Activated T-cell treated with anti-CD3 and anti-CD28 coated beads, Interleukin-2, amount 50 U/mL, for 24 hours (primary cell): ENCODE results near the gene CCDC141.
"Not testable (repeated sequence)": the region's sequence is repeated elsewhere in the genome, so short reads cannot be mapped to it uniquely, and the experiment has no call there.

Source experiments
- DNase-seq: peaks from one replicate; pipeline ENCODE4 v3.0.0-alpha.2; 2020
- H3K27ac Mint-ChIP-seq: 2 replicates; pipeline ENCODE4 v1.8.0; 2020; ENCODE audit warnings: mild to moderate bottlenecking, mixed read lengths
- H3K27me3 Mint-ChIP-seq: 2 replicates; pipeline ENCODE4 v1.8.0; 2020; ENCODE audit warnings: mixed read lengths
- H3K36me3 Mint-ChIP-seq: 2 replicates; pipeline ENCODE4 v1.8.0; 2020; ENCODE audit warnings: low read depth, mixed read lengths
- H3K4me1 Mint-ChIP-seq: 2 replicates; pipeline ENCODE4 v1.8.0; 2020; ENCODE audit warnings: low read depth, mixed read lengths
- H3K4me3 Mint-ChIP-seq: 2 replicates; pipeline ENCODE4 v1.8.0; 2020; ENCODE audit warnings: mild to moderate bottlenecking, moderate library complexity, mixed read lengths
- H3K9me3 Mint-ChIP-seq: 2 replicates; pipeline ENCODE4 v1.8.0; 2020; ENCODE audit warnings: mixed read lengths

The CCDC141 gene

DNA sequence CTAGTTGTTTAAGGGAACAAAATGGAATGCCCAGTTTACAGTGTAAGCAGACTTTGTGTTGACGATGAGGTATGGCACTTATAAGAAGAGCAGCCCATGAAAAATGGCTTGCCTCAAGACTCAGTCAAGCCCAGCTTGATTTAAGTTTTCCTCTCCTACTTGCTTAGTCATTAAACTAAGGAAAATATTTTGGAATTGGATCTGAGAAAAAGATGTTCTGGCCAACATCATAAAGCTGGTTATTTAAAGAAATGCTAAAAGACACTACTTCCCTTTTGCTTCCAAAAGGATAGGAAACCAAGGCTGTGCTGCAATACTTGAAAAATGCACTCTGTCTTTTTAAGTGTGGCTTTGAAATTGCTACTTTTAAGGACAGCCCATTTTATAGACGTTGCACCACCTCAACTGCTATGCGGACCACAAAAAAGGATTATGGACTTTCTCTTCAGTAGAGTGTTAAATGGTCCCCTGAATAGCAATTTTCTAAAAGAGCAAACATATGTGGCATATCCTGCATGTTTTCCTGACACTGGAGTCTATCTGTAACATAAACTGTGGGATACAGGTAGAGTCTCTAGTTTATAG lies 32.1 kb downstream of the CCDC141 start:
- Mint-ChIP-seq H3K4me1 (peaks cover 8% of the 10 kb centered on the region), H3K27ac (no peak overlapping the region), H3K36me3 (peaks cover 4% of the 10 kb centered on the region), H3K27me3 (no peaks in the 10 kb centered on the region), H3K4me3 (no peak overlapping the region), H3K9me3 (no peaks in the 10 kb centered on the region)
- no peak for DNase-seq

DNA sequence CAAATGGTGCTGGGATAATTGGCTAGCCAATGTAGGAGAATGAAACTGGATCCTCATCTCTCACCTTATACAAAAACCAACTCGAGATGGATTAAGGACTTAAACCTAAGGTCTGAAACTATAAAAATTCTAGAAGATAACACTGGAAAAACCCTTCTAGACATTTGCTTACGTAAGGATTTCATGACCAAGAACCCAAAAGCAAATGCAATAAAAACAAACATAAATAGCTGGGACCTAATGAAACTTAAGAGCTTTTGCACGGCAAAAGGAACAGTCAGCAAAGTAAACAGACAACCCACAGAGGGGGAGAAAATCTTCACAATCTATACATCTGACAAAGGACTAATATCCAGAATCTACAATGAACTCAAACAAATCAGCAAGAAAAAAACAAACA lies 35.7 kb downstream of the CCDC141 start:
- H3K9me3 Mint-ChIP-seq, result peaks cover 17% of the 10 kb centered on the region
- H3K4me3 Mint-ChIP-seq, H3K27ac Mint-ChIP-seq: not testable (repeated sequence)

DNA sequence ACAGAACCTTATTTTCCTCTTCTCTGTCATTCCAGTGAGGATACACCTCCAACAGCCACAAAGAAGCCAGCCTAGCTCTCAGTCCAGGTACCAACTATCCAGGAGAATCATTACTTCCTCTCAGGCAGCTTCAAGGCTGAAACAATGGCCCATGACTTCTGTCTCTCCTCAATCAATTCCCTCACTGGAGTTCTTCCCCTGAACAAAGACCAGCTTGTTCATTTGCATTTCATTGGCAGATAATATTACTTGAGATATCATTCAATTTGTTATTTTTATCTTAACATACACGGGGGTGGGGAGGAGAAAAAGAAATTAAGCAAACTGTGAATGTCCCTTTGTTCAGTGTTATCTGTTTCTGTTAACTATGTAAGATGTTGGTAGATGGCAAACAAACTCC lies 44.0 kb downstream of the CCDC141 start:
- Mint-ChIP-seq H3K36me3 (peaks cover 4% of the 10 kb centered on the region), H3K27ac (no peak overlapping the region), H3K4me3 (no peak overlapping the region), H3K27me3 (no peaks in the 10 kb centered on the region), H3K9me3 (peaks cover 7% of the 10 kb centered on the region), H3K4me1 (no peaks in the 10 kb centered on the region)
- DNase-seq, result no peak

More for the DNA sequence above, 35.7 kb downstream of the CCDC141 start:
- not testable (repeated sequence) for H3K4me1 Mint-ChIP-seq, H3K27me3 Mint-ChIP-seq, H3K36me3 Mint-ChIP-seq, DNase-seq

DNA sequence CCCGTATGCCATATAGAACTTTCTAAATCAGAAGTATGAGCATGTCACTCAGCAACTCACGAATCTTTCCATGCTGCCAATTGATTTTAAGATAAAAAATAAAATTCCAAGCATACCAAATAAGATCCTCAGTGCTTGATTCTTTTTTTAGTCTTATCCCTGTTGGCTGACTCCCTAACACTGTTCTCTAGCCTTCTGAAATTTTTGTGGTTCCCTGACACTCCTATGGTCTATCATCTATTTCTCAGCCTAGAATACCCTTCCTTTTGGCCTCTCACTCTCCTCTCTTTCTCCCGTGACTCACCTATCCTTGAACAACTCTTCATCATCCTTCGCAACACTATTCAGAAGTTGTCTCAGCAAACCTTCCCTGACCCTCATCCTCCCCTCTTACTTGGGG lies 50.5 kb downstream of the CCDC141 start:
- no peak overlapping the region for H3K4me3 Mint-ChIP-seq
- H3K27me3 Mint-ChIP-seq, result no peaks in the 10 kb centered on the region
- H3K27ac Mint-ChIP-seq, result no peak overlapping the region

DNA sequence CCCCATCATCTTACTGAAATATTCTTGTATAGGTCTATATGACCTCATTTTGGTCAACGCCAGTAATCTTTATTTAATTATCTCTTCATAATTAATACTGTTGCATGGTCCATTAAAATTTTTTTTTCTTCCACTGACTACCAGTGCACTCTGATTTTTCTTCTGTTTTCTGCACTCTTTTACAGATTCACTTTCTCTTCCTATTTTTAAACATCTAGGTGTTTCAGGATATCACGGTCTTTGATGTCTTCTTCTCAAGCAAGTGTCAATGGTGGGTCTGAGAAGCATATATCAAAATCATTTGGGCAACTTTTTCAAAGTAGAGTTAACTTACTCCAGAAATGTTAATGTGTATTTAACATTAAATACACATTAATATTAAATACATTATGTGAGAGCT lies 51.4 kb downstream of the CCDC141 start:
- Mint-ChIP-seq H3K4me3 (no peak overlapping the region), H3K4me1 (peaks cover 12% of the 10 kb centered on the region), H3K36me3 (peaks cover 7% of the 10 kb centered on the region), H3K27me3 (no peaks in the 10 kb centered on the region), H3K9me3 (peaks cover 8% of the 10 kb centered on the region), H3K27ac (no peak overlapping the region)
- no peak for DNase-seq

More for the DNA sequence above, 50.5 kb downstream of the CCDC141 start:
- H3K4me1 Mint-ChIP-seq, result peaks cover 12% of the 10 kb centered on the region
- DNase-seq, result no peak
- H3K36me3 Mint-ChIP-seq, result peaks cover 7% of the 10 kb centered on the region
- H3K9me3 Mint-ChIP-seq, result peaks cover 7% of the 10 kb centered on the region

DNA sequence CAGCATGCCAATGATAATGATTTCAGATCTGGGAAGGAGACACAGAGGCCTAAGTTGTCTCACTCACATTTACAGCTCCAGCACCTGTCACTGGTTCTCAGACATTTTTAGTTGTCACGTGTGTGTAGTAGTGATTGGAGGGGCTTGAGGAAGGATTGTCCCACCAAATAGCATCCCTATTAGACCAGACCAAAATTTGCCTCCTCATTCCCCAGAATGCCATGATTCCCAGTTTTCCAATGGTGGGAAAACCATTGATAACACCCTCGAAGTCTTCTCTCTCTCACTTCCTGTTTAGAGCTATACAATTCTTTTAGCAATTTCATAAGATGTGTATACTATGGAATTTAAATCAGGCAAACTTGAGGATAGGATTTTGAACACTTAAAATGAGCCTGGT lies 52.5 kb downstream of the CCDC141 start:
- Mint-ChIP-seq H3K27me3 (no peaks in the 10 kb centered on the region), H3K4me1 (peaks cover 12% of the 10 kb centered on the region), H3K36me3 (peaks cover 7% of the 10 kb centered on the region), H3K27ac (no peak overlapping the region), H3K9me3 (peaks cover 13% of the 10 kb centered on the region), H3K4me3 (no peak overlapping the region)
- no peak for DNase-seq

DNA sequence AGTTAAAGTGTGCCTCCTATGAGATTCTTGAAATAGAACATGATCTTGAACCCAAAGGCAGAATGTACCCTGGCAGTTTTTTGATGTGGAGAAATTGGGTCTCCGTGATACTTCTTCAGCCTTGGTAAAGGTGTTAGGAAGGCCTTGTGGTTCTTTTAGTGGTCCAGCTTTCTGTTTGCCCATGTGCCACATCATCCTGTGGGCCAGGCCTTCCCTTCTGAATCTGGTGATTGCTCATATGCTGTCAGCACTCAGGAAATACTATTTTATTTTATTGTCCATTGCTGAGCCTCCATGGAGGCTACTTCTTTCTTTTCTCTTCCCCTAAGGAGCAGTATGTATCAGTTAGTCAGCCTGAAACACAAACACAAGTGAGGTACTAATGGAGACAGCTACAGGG lies 52.9 kb downstream of the CCDC141 start:
- Mint-ChIP-seq H3K27ac (no peak overlapping the region), H3K36me3 (peaks cover 7% of the 10 kb centered on the region), H3K27me3 (no peaks in the 10 kb centered on the region), H3K4me1 (peaks cover 12% of the 10 kb centered on the region), H3K4me3 (no peak overlapping the region), H3K9me3 (peaks cover 13% of the 10 kb centered on the region)
- DNase-seq, result no peak

DNA sequence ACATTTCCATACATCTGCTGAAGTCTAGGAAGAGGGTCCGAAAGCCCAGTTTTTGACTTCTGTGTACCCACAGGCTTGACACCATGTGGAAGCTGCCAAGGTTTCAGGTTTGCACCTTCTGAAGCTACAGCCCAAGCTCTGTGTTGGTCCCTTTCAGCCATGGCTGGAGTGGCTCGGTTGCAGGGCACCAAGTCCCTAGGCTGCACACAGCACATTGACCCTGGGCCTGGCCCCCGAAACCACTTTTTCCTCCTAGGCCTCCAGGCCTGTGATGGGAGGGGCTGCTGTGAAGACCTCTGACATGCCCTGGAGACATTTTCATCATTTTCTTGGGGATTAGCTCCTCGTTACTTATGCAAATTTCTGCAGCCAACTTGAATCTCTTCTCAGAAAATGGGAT lies 55.7 kb downstream of the CCDC141 start:
- no peak overlapping the region for H3K27ac Mint-ChIP-seq
- DNase-seq, result no peak
- no peak overlapping the region for H3K4me3 Mint-ChIP-seq
- H3K27me3 Mint-ChIP-seq, result no peaks in the 10 kb centered on the region
- peaks cover 18% of the 10 kb centered on the region for H3K4me1 Mint-ChIP-seq
- H3K36me3 Mint-ChIP-seq, result peaks cover 7% of the 10 kb centered on the region
- H3K9me3 Mint-ChIP-seq, result peaks cover 13% of the 10 kb centered on the region

DNA sequence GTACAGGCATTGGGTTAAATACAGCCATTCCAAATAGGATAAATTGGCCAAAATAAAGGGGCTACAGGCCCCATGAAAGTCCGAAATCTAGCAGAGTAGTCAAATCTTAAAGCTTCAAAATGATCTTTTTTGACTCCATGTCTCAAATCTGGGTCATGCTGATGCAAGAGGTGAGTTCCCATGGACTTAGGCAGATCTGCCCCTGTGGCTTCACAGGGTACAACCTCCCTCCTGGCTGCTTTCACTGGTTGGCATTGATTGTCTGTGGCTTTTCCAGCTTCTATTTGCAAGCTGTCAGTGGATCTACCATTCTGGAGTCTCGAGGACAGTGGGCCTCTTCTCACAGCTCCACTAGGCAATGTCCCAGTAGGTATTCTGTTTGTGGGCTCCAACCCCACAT lies 56.1 kb downstream of the CCDC141 start:
- no peak overlapping the region for H3K27ac Mint-ChIP-seq
- H3K27me3 Mint-ChIP-seq, result no peaks in the 10 kb centered on the region
- no peak for DNase-seq
- peaks cover 13% of the 10 kb centered on the region for H3K4me1 Mint-ChIP-seq
- H3K4me3 Mint-ChIP-seq, result no peak overlapping the region
- H3K36me3 Mint-ChIP-seq, result peaks cover 7% of the 10 kb centered on the region
- peaks cover 13% of the 10 kb centered on the region for H3K9me3 Mint-ChIP-seq

DNA sequence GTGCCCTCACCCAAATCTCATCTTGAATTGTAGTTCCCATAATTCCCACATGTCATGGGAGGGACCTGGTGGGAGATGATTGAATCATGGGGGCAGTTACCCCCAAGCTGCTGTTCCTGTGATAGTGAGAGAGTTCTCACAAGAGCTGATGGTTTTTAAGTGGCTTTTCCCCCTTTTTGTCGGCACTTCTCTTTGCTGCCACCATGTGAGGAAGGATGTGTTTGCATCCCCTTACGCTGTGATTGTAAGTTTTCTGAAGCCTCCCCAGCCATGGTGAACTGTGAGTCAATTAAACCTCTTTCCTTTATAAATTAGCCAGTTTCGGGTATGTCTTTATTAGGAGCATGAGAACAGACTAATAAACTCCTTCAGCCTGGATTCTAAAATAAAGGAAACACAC lies 57.2 kb downstream of the CCDC141 start:
- H3K27me3 Mint-ChIP-seq, H3K36me3 Mint-ChIP-seq, H3K4me1 Mint-ChIP-seq, H3K27ac Mint-ChIP-seq, H3K4me3 Mint-ChIP-seq, DNase-seq: not testable (repeated sequence)
- H3K9me3 Mint-ChIP-seq, result peaks cover 13% of the 10 kb centered on the region

DNA sequence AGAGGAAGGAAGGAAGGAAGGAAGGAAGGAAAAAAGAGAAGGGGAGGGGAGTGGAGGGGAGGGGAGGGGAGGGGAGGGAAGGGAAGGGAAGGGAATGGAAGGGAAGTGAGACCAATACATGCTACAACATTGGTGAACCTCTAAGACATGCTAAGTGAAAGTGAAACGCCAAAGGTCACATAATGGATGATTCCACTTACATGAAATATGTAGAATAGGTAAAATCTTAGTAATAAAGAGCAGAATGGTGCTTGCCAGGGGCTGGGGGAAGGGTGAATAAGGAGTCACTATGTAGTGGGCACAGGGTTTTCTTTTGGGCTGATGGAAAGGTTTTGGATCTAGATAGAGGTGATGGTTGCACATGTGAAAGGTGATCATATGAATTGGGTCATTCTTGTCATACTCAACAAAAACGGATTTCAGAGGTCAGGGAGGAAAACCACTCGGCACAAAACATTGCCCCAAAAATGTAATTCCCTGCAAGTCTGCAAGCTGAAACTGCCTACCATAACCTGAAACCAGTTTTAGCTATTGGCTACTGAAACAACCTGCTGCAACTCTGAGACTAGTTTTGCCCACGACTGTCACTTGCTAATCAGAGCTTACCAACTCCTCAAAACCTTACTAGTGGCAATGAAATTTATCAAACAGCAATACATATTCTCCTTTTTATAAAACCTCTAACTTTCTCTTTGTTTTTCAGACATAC lies 59.2 kb downstream of the CCDC141 start:
- H3K27ac Mint-ChIP-seq, result no peak overlapping the region
- H3K36me3 Mint-ChIP-seq, result peaks cover 5% of the 10 kb centered on the region
- no peaks in the 10 kb centered on the region for H3K27me3 Mint-ChIP-seq
- peaks cover 10% of the 10 kb centered on the region for H3K4me1 Mint-ChIP-seq
- no peak overlapping the region for H3K4me3 Mint-ChIP-seq
- no peak for DNase-seq
- peaks cover 13% of the 10 kb centered on the region for H3K9me3 Mint-ChIP-seq

DNA sequence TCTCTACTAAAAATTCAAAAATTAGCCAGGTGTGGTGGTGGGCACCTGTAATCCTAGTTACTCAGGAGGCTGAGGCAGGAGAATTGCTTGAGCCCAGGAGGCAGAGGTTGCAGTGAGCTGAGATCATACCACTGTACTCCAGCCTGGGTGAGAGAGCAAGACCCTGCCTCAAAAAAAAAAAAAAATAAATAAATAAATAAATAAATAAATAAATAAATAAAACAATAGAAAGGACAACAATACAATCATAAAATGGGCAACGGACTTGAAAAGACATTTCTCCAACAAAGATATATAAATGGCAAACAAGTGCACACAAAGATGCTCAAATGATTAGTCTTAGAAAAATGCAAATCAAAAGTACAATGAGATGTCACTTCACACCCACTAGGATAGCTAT lies 60.5 kb downstream of the CCDC141 start:
- not testable (repeated sequence) for H3K4me1 Mint-ChIP-seq, H3K4me3 Mint-ChIP-seq, H3K27ac Mint-ChIP-seq, H3K27me3 Mint-ChIP-seq, H3K36me3 Mint-ChIP-seq, H3K9me3 Mint-ChIP-seq, DNase-seq

DNA sequence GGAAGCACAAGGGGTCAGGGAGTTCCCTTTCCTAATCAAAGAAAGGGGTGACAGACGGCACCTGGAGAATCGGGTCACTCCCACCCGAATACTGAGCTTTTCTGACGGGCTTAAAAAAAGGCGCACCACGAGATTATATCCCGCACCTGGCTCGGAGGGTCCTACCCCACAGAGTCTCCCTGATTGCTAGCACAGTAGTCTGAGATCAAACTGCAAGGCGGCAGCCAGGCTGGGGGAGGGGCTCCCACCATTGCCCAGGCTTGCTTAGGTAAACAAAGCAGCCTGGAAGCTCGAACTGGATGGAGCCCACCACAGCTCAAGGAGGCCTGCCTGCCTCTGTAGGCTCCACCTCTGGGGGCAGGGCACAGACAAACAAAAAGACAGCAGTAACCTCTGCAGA lies 67.3 kb downstream of the CCDC141 start:
- H3K4me3 Mint-ChIP-seq, H3K4me1 Mint-ChIP-seq, H3K27me3 Mint-ChIP-seq, H3K36me3 Mint-ChIP-seq, H3K9me3 Mint-ChIP-seq, DNase-seq, H3K27ac Mint-ChIP-seq: not testable (repeated sequence)

DNA sequence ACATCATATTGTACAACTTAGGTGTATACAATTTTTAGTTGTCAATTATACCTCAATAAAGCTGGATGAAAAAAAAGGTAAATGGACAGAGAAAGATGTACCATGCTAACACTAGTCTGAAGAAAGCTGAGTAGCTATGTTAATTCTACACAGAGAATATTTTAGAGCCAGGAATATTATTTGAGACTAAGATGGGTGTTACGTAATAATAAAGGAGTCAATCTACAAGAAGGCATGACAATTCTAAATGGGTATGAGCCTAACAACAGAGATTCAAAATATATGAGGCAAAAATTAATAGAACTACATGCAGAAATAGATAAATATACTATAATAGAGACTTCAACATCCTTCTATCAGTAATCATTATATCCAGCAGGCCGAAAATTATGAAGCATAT lies 69.1 kb downstream of the CCDC141 start:
- Mint-ChIP-seq H3K27ac (no peak overlapping the region), H3K36me3 (peaks cover 5% of the 10 kb centered on the region), H3K4me1 (no peaks in the 10 kb centered on the region), H3K4me3 (no peak overlapping the region), H3K27me3 (no peaks in the 10 kb centered on the region), H3K9me3 (peaks cover 2% of the 10 kb centered on the region)
- no peak for DNase-seq

DNA sequence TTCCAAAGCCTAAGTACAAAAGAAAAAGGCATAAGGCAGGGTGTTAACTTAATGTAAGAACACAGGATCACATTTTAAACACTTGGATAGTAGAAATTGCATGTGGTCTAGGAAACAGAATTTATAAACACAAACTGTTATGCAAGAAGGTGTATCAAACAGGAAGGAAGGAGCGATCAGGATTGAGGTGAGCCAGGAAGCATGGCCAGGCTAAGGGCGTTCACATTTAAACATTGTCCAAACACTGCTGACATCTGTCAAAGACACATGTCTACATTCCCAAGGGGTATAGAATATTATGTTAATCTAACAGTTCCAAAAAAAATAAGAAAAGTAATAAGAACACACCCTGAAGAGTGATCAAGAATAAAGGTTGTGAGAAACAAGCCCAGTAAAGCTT lies 71.3 kb downstream of the CCDC141 start:
- Mint-ChIP-seq H3K36me3 (peaks cover 5% of the 10 kb centered on the region), H3K9me3 (peaks cover 2% of the 10 kb centered on the region), H3K27ac (no peak overlapping the region), H3K4me1 (no peaks in the 10 kb centered on the region), H3K4me3 (no peak overlapping the region), H3K27me3 (no peaks in the 10 kb centered on the region)
- DNase-seq, result no peak
